GM23338 (cell line): ENCODE data around the gene UBE2Q2. TPM values are rescaled to one million over a fixed set of nuclear protein-coding genes. Genes with fewer than 3 reads are reported as not detected.
A peak's percentile ranks its signal among the peaks of the same experiment; 100 is the strongest.

Experiments
- ATAC-seq: fragments of 200-7000 bp; cut with Tn5 transposase; 3 replicates; pipeline ENCODE4 v1.9.1; 2020
- DNase-seq: peaks from one replicate; pipeline ENCODE4 v3.0.0-alpha.2; 2015; ENCODE audit warnings: low spot score
- H2AFZ ChIP-seq: fragments of 200-600 bp; sonication (generic); 2 replicates; pipeline ENCODE4 v1.8.0; 2016; ENCODE audit warnings: antibody characterized with exemption, mild to moderate bottlenecking, moderate library complexity
- H3F3A ChIP-seq: fragments of 200-600 bp; sonication (generic); replicated peaks from 2 replicates; pipeline ENCODE4 v1.8.0; 2017; ENCODE audit warnings: antibody characterized with exemption, mixed run types, low read depth
- H3K27ac ChIP-seq: fragments of 200-600 bp; sonication (generic); 2 replicates; pipeline ENCODE4 v1.6.1; 2016; ENCODE audit warnings: low read depth
- H3K27me3 ChIP-seq: fragments of 200-600 bp; sonication (generic); 2 replicates; pipeline ENCODE4 v1.8.0; 2016; ENCODE audit warnings: mild to moderate bottlenecking, mixed run types, moderate library complexity; ENCODE audit not compliant: insufficient read depth
- H3K36me3 ChIP-seq: fragments of 200-600 bp; sonication (generic); 2 replicates; pipeline ENCODE4 v1.8.0; 2016; ENCODE audit warnings: mild to moderate bottlenecking; ENCODE audit not compliant: insufficient read depth
- H3K4me1 ChIP-seq: fragments of 200-600 bp; sonication (generic); 2 replicates; pipeline ENCODE4 v1.8.0; 2016; ENCODE audit warnings: mild to moderate bottlenecking, moderate library complexity; ENCODE audit not compliant: insufficient read depth
- H3K4me2 ChIP-seq: fragments of 200-600 bp; sonication (generic); 2 replicates; pipeline ENCODE4 v1.7.1; 2017; ENCODE audit warnings: mixed run types
- H3K4me3 ChIP-seq: fragments of 200-600 bp; sonication (generic); 2 replicates; pipeline ENCODE4 v1.6.1; 2016; ENCODE audit warnings: mixed run types
- H3K79me2 ChIP-seq: fragments of 200-600 bp; sonication (generic); replicated peaks from 2 replicates; pipeline ENCODE4 v1.8.0; 2017; ENCODE audit warnings: mild to moderate bottlenecking; ENCODE audit not compliant: insufficient read depth
- H3K9me2 ChIP-seq: fragments of 200-600 bp; sonication (generic); 2 replicates; pipeline ENCODE4 v1.8.0; 2017; ENCODE audit not compliant: insufficient read depth
- H4K20me1 ChIP-seq: fragments of 200-600 bp; sonication (generic); replicated peaks from 2 replicates; pipeline ENCODE4 v1.8.0; 2017; ENCODE audit warnings: mild to moderate bottlenecking; ENCODE audit not compliant: insufficient read depth
- H3K27ac Mint-ChIP-seq: 2 replicates; pipeline ENCODE4 v1.8.0; 2020; ENCODE audit warnings: inconsistent platforms, mild to moderate bottlenecking, moderate library complexity, mixed read lengths
- H3K27me3 Mint-ChIP-seq: 3 replicates; pipeline ENCODE4 v1.8.0; 2022; ENCODE audit warnings: low read depth, mild to moderate bottlenecking, moderate library complexity, mixed read lengths, inconsistent platforms; ENCODE audit not compliant: insufficient read depth, poor library complexity
- H3K36me3 Mint-ChIP-seq: 3 replicates; pipeline ENCODE4 v1.8.0; 2021; ENCODE audit warnings: low read depth, mild to moderate bottlenecking, inconsistent platforms, moderate library complexity, mixed read lengths
- H3K4me1 Mint-ChIP-seq: 3 replicates; pipeline ENCODE4 v1.8.0; 2020; ENCODE audit warnings: mild to moderate bottlenecking, inconsistent platforms, mixed read lengths
- H3K4me3 Mint-ChIP-seq: 3 replicates; pipeline ENCODE4 v1.8.0; 2021; ENCODE audit warnings: moderate library complexity, mild to moderate bottlenecking, inconsistent platforms, mixed read lengths
- H3K9me3 Mint-ChIP-seq: 3 replicates; pipeline ENCODE4 v1.8.0; 2020; ENCODE audit warnings: moderate library complexity, mild to moderate bottlenecking, inconsistent platforms, mixed read lengths
- CTCF ChIP-seq, 2 experiments: fragments of 200-600 bp in 1 of 2; sonication (generic) in 1 of 2; conservative IDR thresholded peaks; 2 replicates each; pipeline versions ENCODE4 v1.5.1 to v1.6.1; 2016 to 2017; ENCODE audit warnings: antibody characterized with exemption in 2 of 2, low read depth in 2 of 2, mild to moderate bottlenecking in 2 of 2, moderate library complexity in 1 of 2
- ETS1 ChIP-seq: IDR thresholded peaks from 2 replicates; pipeline ENCODE4 v1.6.1; 2016; ENCODE audit warnings: antibody characterized with exemption
- EZH2 ChIP-seq: fragments of 200-600 bp; sonication (generic); IDR thresholded peaks from one replicate; pipeline ENCODE4 v1.8.0; 2017; ENCODE audit warnings: antibody characterized with exemption, mild to moderate bottlenecking, low read depth; ENCODE audit not compliant: unreplicated experiment
- NANOG ChIP-seq: IDR thresholded peaks from 2 replicates; pipeline ENCODE4 v1.6.1; 2016; ENCODE audit warnings: antibody characterized with exemption, borderline replicate concordance
- REST ChIP-seq: IDR thresholded peaks from one replicate; pipeline ENCODE4 v1.6.1; 2018; ENCODE audit warnings: antibody characterized with exemption; ENCODE audit not compliant: unreplicated experiment
- STAT1 ChIP-seq: IDR thresholded peaks from one replicate; pipeline ENCODE4 v1.6.1; 2016; ENCODE audit warnings: antibody characterized with exemption; ENCODE audit not compliant: unreplicated experiment
- ZNF331 ChIP-seq: fragments of 250-450 bp; sonication (Bioruptor Pico); IDR thresholded peaks from 2 replicates; pipeline ENCODE4 v1.5.0; 2020; ENCODE audit warnings: low read depth, mild to moderate bottlenecking, moderate library complexity
- ZNF462 ChIP-seq: fragments of 250-450 bp; sonication (Bioruptor Pico); IDR thresholded peaks from 2 replicates; pipeline ENCODE4 v1.5.0; 2020; ENCODE audit warnings: mild to moderate bottlenecking, moderate library complexity
- polyA plus RNA-seq: library from polyadenylated mRNA; unstranded; fragments of >200 nt; fragmentation: Nextera tagmentation; extraction: Ambion mirVana; gene quantifications from 2 replicates; pipeline ENCODE4 v1.2.1, GENCODE V29; 2016
- total RNA-seq: library from RNA; depleted of rRNA; stranded (reverse); fragments of >200 nt; shearing (Covaris generic); gene quantifications from 2 replicates; pipeline ENCODE4 v1.2.3, GENCODE V29; 2014

The UBE2Q2 gene
- total and polyA plus RNA-seq, 2 experiments from 2014 or later = 23.7 to 29.3 TPM

DNA sequence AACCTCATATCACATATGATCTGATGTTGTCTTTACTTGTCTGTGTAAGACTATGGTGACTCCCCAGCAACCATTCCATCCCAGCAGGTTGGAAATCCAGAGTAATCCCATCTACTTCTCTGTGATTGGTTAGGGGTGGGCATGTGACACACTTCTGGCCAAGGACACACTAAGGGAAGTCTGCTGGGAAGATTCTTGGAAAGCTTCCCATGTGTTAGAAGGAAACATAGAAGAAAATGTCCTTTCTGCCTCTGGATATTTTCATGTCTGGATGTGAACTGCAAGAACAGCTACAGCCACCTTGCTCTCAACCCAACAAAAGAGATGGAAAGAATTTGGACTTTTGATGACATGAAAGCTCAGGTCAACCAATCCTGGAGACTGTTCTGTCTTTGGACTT is 2.6 kb upstream of the UBE2Q2 start (continued):
- TF ChIP-seq REST (no peak), NANOG (no peak)

DNA sequence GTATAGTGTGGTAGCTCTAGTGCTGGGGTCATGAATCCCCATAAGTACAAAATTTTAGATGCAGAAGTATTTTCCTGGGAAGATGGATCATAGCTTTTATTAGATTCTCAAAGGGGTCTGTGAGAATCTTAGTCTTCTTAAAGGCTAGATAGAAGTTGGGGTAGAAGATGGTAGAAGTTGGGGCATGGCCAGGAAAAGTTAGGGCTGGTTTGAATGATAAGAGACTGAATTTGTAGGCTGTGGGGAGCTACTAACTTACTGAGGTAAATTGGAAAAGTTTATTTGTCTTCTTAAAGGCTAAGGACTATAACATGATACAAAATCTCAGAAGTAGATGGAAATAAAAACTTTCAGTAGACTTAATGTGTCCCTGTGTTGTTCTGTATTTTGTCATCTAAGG is 1.6 kb upstream of the UBE2Q2 start:
- Histone ChIP-seq H3F3A (no peaks in the 10 kb centered on the region), H3K79me2 (peaks cover 27% of the 10 kb centered on the region), H3K4me3 (no peak overlapping the region), H3K9me2 (no peaks in the 10 kb centered on the region), H3K36me3 (no peaks in the 10 kb centered on the region), H3K27ac (no peak overlapping the region), H3K4me2 (no peak overlapping the region), H3K4me1 (peaks cover 25% of the 10 kb centered on the region), H4K20me1 (peaks cover 13% of the 10 kb centered on the region; the same call in 1 of the 2 replicates), H3K27me3 (peaks cover 18% of the 10 kb centered on the region), H2AFZ (no peak overlapping the region)
- H3K27ac Mint-ChIP-seq = no peak overlapping the region
- no peak for TF ChIP-seq EZH2
- no peak for TF ChIP-seq STAT1
- TF ChIP-seq ZNF331 = no peak
- no peak for TF ChIP-seq CTCF (conservative IDR thresholded peaks at IDR 0.05; ENCODE audit: low read depth in 2 of 2)
- TF ChIP-seq NANOG = no peak
- no peak for TF ChIP-seq ZNF462 (CRISPR knock-in tag)
- no peak for TF ChIP-seq ETS1
- peaks cover 20% of the 10 kb centered on the region for H3K4me1 Mint-ChIP-seq
- H3K36me3 Mint-ChIP-seq = peaks cover 20% of the 10 kb centered on the region
- H3K4me3 Mint-ChIP-seq = peak overlapping the region; percentile 13; the same call in 1 of the 3 replicates
- no peaks in the 10 kb centered on the region; the same call in 2 of the 3 replicates for H3K9me3 Mint-ChIP-seq
- H3K27me3 Mint-ChIP-seq = peaks cover 8% of the 10 kb centered on the region
- DNase-seq (no peak), ATAC-seq (no peak)
